Thyroid gland (tissue), 4 donors: Measurements from ENCODE around the gene EPYC. TPM values are rescaled to one million over a fixed set of nuclear protein-coding genes. Genes with fewer than 3 reads are reported as not detected.

ENCODE experiments used
- total RNA-seq, 4 donors: library from RNA; depleted of rRNA; stranded (reverse); fragments of >200 nt; gene quantifications; one replicate each; pipeline ENCODE4 v1.2.3, GENCODE V29; 2016

EPYC gene
- total RNA-seq, 4 donors from 2014 or later: not detected

Other genes with a start within 250 kb of the EPYC start
- under 1 TPM in 1 of 4 donors, not detected in 3; 0.27 TPM for gene CCER1, start 49.8 kb downstream of the EPYC start, total RNA-seq
- gene KERA, start 53.1 kb upstream of the EPYC start, total RNA-seq: not detected
- gene LUM, start 106.5 kb upstream of the EPYC start, total RNA-seq: 100 to 1,000 TPM in 2 of 4 donors, 10 to 100 TPM in 2; 36.7 to 840 (median 127) TPM
- 1,000 to 10,000 TPM in 2 of 4 donors, 100 to 1,000 TPM in 2; 371 to 2,364 (median 992) TPM for gene DCN, start 177.8 kb upstream of the EPYC start, total RNA-seq